HEK293T (cell line): ENCODE results near the gene POLDIP2.

ENCODE experiments used
- CTCF ChIA-PET: fragments of 350-600 bp; formaldehyde crosslinking; extraction: SDS; loops from one replicate; lab custom pipeline; 2021; ENCODE audit warnings: antibody characterized with exemption, inconsistent platforms; lab: Yijun Ruan, JAX
- POLR2A ChIA-PET: fragments of 350-600 bp; formaldehyde crosslinking; extraction: SDS; loops from one replicate; lab custom pipeline; 2020; ENCODE audit warnings: antibody characterized with exemption, inconsistent platforms; lab: Yijun Ruan, JAX
- DNase-seq: peaks from one replicate; pipeline ENCODE4 v3.0.0; 2012; ENCODE audit warnings: mixed read lengths; ENCODE audit errors: extremely low spot score
- ARNT ChIP-seq: fragments of 450-650 bp; IDR thresholded peaks from 2 replicates; pipeline ENCODE4 v1.6.1; 2017; ENCODE audit warnings: mild to moderate bottlenecking
- BHLHE40 ChIP-seq: fragments of 450-650 bp; IDR thresholded peaks from 2 replicates; pipeline ENCODE4 v1.6.1; 2016; ENCODE audit warnings: mild to moderate bottlenecking, moderate library complexity, borderline replicate concordance
- CTBP1 ChIP-seq: fragments of 450-650 bp; IDR thresholded peaks from 2 replicates; pipeline ENCODE4 v1.6.1; 2016; ENCODE audit warnings: borderline replicate concordance
- ELF4 ChIP-seq: fragments of 450-650 bp; IDR thresholded peaks from 2 replicates; pipeline ENCODE4 v1.6.1; 2017; ENCODE audit warnings: antibody characterized with exemption
- FOXA1 ChIP-seq: fragments of 450-650 bp; IDR thresholded peaks from 2 replicates; pipeline ENCODE4 v1.6.1; 2016; ENCODE audit warnings: mild to moderate bottlenecking
- FOXK2 ChIP-seq: fragments of 450-650 bp; IDR thresholded peaks from 2 replicates; pipeline ENCODE4 v1.6.1; 2016; ENCODE audit warnings: mild to moderate bottlenecking
- FOXM1 ChIP-seq: fragments of 450-650 bp; IDR thresholded peaks from 2 replicates; pipeline ENCODE4 v1.6.1; 2017; ENCODE audit warnings: mild to moderate bottlenecking, borderline replicate concordance
- HDGF ChIP-seq: fragments of 450-650 bp; IDR thresholded peaks from 2 replicates; pipeline ENCODE4 v1.6.1; 2017; ENCODE audit warnings: antibody characterized with exemption, borderline replicate concordance
- L3MBTL2 ChIP-seq: fragments of 450-650 bp; conservative IDR thresholded peaks from 2 replicates; pipeline ENCODE4 v1.6.1; 2016; ENCODE audit warnings: mild to moderate bottlenecking
- LEF1 ChIP-seq: fragments of 450-650 bp; IDR thresholded peaks from 2 replicates; pipeline ENCODE4 v1.6.1; 2017; ENCODE audit warnings: mild to moderate bottlenecking, borderline replicate concordance
- NFRKB ChIP-seq: fragments of 450-650 bp; IDR thresholded peaks from 2 replicates; pipeline ENCODE4 v1.6.1; 2016; ENCODE audit warnings: mild to moderate bottlenecking, moderate library complexity
- SP1 ChIP-seq: fragments of 450-650 bp; IDR thresholded peaks from 2 replicates; pipeline ENCODE4 v1.6.1; 2017
- SUZ12 ChIP-seq: fragments of 450-650 bp; IDR thresholded peaks from 2 replicates; pipeline ENCODE4 v1.6.1; 2016; ENCODE audit warnings: mild to moderate bottlenecking
- TARDBP ChIP-seq: fragments of 450-650 bp; IDR thresholded peaks from 2 replicates; pipeline ENCODE4 v1.6.1; 2016
- ZNF384 ChIP-seq: fragments of 450-650 bp; IDR thresholded peaks from 2 replicates; pipeline ENCODE4 v1.6.1; 2016
- TF ChIP-seq, protein P1 (sequence below): fragments of 450-650 bp; IDR thresholded peaks from 2 replicates; pipeline ENCODE4 v1.6.1; 2016

Gene POLDIP2

GRCh38 chr17:28357061-28357900 is at the start of gene POLDIP2:
POLDIP2 (minus strand) TSS chr17:28357527; CDS start chr17:28357448, 79 bp downstream.
- ChIA-PET CTCF (interaction anchor here (0.6 to 1.0 kb wide), 3 partner anchors 9 to 119 kb away, joined by 3 to 6 read pairs (median 3); no protein-coding TSS in a partner anchor), POLR2A (interaction anchor here (0.6 to 3.8 kb wide), 15 partner anchors 10 to 1942 kb away, joined by 3 to 64 read pairs (median 4); partner anchors contain the start of genes IFT20, SARM1, SLC46A1 and TNFAIP1)
- TF ChIP-seq ELF4 = peak; percentile 80
- peak; percentile 58 for TF ChIP-seq L3MBTL2
- TF ChIP-seq FOXA1 = no peak
- no peak for TF ChIP-seq ZNF384
- TF ChIP-seq, protein P1, sequence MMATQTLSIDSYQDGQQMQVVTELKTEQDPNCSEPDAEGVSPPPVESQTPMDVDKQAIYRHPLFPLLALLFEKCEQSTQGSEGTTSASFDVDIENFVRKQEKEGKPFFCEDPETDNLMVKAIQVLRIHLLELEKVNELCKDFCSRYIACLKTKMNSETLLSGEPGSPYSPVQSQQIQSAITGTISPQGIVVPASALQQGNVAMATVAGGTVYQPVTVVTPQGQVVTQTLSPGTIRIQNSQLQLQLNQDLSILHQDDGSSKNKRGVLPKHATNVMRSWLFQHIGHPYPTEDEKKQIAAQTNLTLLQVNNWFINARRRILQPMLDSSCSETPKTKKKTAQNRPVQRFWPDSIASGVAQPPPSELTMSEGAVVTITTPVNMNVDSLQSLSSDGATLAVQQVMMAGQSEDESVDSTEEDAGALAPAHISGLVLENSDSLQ = peak; percentile 65
- no peak for TF ChIP-seq TARDBP
- TF ChIP-seq CTBP1 = peak; percentile 34; the same call in 1 of the 2 replicates
- 0 out of 2 replicates have a peak, but pooled peaks have one; percentile 23 for TF ChIP-seq LEF1
- TF ChIP-seq BHLHE40 = no peak
- TF ChIP-seq FOXM1 = no peak
- no peak for TF ChIP-seq ARNT
- peak; percentile 92 for DNase-seq

GRCh38 chr17:28406473-28406814 is 49.1 kb upstream of the POLDIP2 start:
- no peak for TF ChIP-seq CTBP1
- TF ChIP-seq TARDBP = no peak
- no peak for TF ChIP-seq BHLHE40
- ChIA-PET POLR2A (interaction anchor here (0.9 to 3.7 kb wide), 9 partner anchors 8 to 126 kb away, joined by 3 to 29 read pairs (median 8); partner anchors contain the start of genes IFT20, POLDIP2 and TNFAIP1), CTCF (interaction anchor here (5.1 kb wide), 1 partner anchor 11 kb away, joined by 45 read pairs; no protein-coding TSS in a partner anchor)
- DNase-seq = no peak

DNA sequence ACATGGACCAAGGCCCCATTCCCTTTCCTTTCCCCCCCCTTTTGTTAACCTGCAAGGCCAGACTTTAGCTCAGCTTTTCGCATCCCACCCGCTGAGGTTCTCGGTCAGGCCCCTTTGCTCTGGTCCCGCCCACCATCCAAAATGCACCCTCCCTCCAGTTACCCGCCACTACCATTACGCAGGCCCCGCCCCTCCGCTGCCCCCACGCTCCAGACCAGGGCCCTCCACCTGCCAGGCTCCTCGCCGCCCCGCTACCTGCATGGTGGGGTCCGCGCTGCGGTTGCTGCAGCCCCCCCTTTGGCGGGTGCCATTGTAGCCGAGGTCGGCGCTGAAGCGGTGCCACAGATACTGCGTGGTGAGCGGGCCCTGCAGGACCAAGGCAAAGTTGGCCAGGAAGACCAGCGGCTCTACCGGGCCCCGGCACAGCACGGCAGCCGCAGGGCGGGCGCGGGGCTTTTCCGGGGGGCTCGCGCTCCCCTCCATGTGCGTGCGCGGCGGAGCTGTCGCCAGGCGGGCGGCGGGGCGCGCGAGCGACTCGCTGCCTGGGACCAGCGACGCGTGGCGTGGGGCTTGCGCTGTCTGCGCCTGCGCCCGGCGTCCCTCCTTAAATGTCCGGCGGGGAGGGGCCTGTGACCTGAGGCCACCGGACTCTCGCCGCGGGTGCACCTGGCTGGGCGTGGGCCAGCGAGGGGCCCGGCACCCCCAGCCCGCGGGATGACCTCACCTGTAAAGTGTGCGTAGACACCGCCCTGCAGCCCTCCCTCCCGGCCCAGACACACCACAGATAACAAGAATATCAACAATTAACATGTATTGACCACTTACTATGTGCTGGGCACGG is 48.5 kb upstream of the POLDIP2 start, which contains the start of gene SLC46A1:
Gene SLC46A1, minus strand, starts transcription at position 581 of the 841 bp plus-strand sequence. Its CDS starts 98 bp downstream, at position 483.
- peak; percentile 70 for DNase-seq
- TF ChIP-seq L3MBTL2 (peak; percentile 38; the same call in 1 of the 2 replicates), ELF4 (no peak)
- POLR2A ChIA-PET = interaction anchor here (0.7 to 3.7 kb wide), 17 partner anchors 9 to 165 kb away, joined by 3 to 29 read pairs (median 4); partner anchors contain the start of genes IFT20, PIGS, POLDIP2 and TNFAIP1
- CTCF ChIA-PET = interaction anchor here (5.1 kb wide), 1 partner anchor 11 kb away, joined by 45 read pairs; no protein-coding TSS in a partner anchor

GRCh38 chr17:28404812-28405570 is 47.7 kb upstream of the POLDIP2 start:
- ChIA-PET CTCF (interaction anchor here (5.1 kb wide), 1 partner anchor 12 kb away, joined by 45 read pairs; no protein-coding TSS in a partner anchor), POLR2A (interaction anchor here (0.6 to 3.7 kb wide), 15 partner anchors 9 to 166 kb away, joined by 3 to 29 read pairs (median 3); partner anchors contain the start of genes IFT20, PIGS, POLDIP2 and TNFAIP1)
- TF ChIP-seq L3MBTL2 = no peak
- no peak for TF ChIP-seq TARDBP
- TF ChIP-seq FOXA1 = no peak
- TF ChIP-seq ARNT = no peak
- no peak for TF ChIP-seq NFRKB

GRCh38 chr17:28404461-28404811 is 47.1 kb upstream of the POLDIP2 start:
- ChIA-PET POLR2A (interaction anchor here (0.8 to 2.7 kb wide), 7 partner anchors 9 to 68 kb away, joined by 3 to 22 read pairs (median 7); partner anchors contain the start of genes IFT20, POLDIP2 and TNFAIP1), CTCF (interaction anchor here (5.1 kb wide), 1 partner anchor 13 kb away, joined by 45 read pairs; no protein-coding TSS in a partner anchor)
- TF ChIP-seq LEF1 (no peak), FOXK2 (no peak), BHLHE40 (no peak), TARDBP (no peak), CTBP1 (no peak), NFRKB (no peak), HDGF (no peak), ARNT (no peak), SP1 (no peak), SUZ12 (no peak), L3MBTL2 (no peak), FOXM1 (no peak), FOXA1 (no peak), ZNF384 (no peak), ELF4 (no peak)
- TF ChIP-seq, protein P1 = no peak
- DNase-seq = no peak

More at GRCh38 chr17:28404812-28405570, 47.7 kb upstream of the POLDIP2 start:
- no peak for DNase-seq
